22Rv1 (cell line): ENCODE results near the gene DLG3.

Experiments used
- ZFX ChIP-seq: fragments of 450-650 bp; IDR thresholded peaks from 2 replicates; pipeline ENCODE4 v1.6.1; 2017; ENCODE audit warnings: antibody characterized with exemption, borderline replicate concordance
- TF ChIP-seq, protein P1 (sequence below): fragments of 450-650 bp; IDR thresholded peaks from 2 replicates; pipeline ENCODE4 v1.5.1; 2017; ENCODE audit warnings: mild to moderate bottlenecking

DNA sequence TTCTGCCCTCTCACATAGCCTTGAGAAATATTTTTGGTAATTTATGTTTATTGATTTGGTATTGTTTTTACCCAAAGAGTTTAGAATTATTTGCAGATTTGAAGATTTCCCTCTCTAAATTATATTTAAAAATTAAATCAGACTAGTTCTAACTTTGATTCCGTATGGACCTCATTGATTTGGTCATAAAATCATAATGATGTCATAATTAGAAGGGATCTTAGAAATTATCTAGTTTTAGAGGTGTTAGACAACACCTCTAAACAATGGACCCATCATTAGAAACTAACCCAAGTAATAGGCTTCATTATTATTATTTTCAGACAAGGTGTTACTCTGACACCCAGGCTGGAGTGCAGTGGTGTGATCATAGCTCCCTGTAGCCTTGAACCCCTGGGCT is 24.1 kb downstream of the DLG3 start:
- TF ChIP-seq, protein P1, sequence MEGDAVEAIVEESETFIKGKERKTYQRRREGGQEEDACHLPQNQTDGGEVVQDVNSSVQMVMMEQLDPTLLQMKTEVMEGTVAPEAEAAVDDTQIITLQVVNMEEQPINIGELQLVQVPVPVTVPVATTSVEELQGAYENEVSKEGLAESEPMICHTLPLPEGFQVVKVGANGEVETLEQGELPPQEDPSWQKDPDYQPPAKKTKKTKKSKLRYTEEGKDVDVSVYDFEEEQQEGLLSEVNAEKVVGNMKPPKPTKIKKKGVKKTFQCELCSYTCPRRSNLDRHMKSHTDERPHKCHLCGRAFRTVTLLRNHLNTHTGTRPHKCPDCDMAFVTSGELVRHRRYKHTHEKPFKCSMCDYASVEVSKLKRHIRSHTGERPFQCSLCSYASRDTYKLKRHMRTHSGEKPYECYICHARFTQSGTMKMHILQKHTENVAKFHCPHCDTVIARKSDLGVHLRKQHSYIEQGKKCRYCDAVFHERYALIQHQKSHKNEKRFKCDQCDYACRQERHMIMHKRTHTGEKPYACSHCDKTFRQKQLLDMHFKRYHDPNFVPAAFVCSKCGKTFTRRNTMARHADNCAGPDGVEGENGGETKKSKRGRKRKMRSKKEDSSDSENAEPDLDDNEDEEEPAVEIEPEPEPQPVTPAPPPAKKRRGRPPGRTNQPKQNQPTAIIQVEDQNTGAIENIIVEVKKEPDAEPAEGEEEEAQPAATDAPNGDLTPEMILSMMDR: no peak
- no peak for TF ChIP-seq ZFX
